ENCODE measurements around the gene LAMTOR3.

The LAMTOR3 gene, protein sequence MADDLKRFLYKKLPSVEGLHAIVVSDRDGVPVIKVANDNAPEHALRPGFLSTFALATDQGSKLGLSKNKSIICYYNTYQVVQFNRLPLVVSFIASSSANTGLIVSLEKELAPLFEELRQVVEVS

DNA sequence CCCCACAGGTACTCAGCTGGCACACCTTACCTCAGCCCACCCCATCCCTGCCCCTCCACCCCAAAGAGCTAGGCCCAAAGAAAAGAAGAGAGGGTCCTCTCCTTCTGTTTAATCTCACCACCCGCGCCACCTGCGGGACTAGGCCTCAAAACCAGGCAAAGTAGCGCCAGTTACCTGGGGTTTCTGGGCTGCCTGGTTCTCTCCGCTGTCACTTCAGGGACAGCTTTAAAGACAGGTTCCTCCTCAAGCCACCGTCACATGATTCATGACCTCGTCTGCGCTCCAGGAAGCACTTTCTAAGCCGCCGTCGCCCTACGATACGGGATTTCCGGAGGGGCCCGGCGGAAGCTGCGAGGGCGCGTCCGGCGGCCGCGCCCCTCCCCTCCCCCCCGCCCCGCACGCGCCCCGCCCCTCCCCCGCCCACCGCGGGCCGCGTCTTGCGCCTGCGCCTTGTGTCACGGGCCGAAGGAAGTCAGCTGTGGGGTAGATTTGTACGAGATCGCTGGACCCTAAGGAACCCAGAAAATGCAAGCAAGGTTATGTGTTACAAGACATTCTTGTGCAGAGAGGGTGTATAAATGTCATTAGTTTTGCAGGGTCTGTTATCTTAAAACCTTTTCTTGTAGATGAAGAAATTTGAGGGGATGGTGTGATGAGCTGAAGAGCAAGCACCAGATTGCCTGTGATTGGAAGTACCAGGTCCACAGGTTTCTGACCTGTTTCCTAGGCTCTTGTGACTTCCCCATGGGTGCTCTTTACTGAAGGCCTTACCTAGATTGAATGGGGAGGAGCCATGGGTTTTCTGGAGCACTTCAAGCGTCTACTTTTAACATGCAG, at the start of gene LAMTOR3:
LAMTOR3 (minus strand) TSS at position 267 of the 837 bp plus-strand sequence. CDS start 464 bp downstream, outside the sequence.
- no peak for DNase-seq

DNA sequence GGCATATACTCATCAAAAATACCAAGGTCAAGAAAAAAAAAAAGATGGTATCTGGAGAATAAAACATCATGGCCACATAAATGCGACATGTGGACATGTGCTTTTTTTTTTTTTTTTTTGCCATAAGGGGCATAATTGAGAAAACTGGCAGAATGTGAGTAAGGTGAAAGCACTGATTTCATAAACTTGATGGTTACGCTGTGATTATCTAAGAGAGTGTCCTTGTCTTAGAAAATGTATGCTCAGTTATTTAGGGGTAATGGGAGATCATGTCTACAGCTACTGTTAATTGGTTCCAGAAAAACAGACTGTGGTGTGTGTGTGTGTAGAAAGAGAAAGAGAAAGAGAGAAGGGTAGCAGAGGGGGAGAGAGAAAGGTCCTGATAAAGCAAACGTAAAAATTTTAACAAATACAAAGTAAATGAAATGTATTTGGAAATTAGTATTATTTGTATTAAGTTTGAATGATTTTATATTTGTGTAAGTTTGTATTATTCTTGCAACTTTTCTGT, 44.1 kb upstream of the LAMTOR3 start:
- no peak for DNase-seq

GRCh38 chr4:99934891-99935290, 40.7 kb upstream of the LAMTOR3 start:
- DNase-seq, result no peak

- no peak for DNase-seq
These were observed 33.3 kb upstream of the LAMTOR3 start for GRCh38 chr4:99927566-99927965.

- DNase-seq, result no peak
These were observed 26.9 kb upstream of the LAMTOR3 start for GRCh38 chr4:99921174-99921573.

- DNase-seq, result no peak
These were observed 24.4 kb upstream of the LAMTOR3 start for GRCh38 chr4:99918656-99919055.

DNA sequence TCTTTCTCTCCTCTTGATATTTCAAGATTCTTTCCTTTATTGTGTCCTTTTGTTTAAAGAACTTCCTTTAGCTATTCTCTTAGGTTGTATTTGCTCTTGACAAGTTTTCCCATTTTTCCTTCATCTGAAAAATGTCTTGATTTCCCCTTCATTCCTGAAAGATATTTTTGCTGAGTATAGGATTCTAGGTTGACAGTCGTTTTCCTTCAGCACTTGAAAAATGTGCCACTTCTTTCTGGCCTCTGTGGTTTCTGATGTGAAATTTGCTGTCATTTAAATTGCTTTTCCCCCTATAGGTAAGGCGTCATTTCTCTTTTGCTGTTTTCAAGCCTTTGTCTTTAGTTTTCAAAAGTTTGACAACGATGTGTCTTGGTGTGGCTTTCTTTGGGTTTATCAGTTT, 23.3 kb upstream of the LAMTOR3 start:
- no peak for DNase-seq

GRCh38 chr4:99915449-99915848, 21.2 kb upstream of the LAMTOR3 start:
- DNase-seq, result no peak

- DNase-seq, result no peak
These were observed 771 bp upstream of the LAMTOR3 start for GRCh38 chr4:99894998-99895397.

DNA sequence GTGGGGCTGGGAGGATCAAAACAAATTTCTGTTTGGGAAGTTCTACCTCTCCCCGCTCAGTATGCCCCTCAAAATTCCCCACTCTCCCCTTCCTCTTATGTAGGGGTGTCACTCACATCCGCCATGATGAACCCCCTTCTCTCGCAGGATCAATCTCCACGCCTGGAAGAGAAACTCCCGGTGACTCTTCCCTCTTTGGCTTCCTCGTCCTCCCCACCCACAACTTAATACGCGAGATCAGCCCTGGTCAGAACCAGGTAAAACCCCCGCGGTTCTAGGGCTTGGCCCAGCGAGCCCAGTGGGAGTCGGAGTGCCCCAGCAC, 427 bp downstream of the LAMTOR3 start:
- no peak for DNase-seq

DNA sequence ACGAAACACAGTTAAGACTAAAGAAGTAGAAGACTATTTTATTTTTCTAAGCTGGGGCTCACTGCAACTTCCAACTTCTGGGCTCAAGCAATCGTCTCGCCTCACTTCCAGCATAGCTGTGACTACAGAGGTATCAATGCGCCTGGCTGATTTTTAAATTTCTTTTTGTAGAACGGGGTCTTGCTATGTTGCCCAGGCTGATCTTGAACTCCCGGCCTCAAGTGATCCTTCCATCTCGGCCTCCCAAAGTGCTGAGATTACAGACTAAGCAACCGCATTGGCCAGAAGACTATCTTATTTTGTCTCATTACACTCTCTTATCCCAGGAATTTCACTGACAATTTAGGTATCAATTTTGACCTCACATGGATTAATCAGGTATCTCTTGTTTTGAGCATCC, 1.2 kb downstream of the LAMTOR3 start:
- no peak for DNase-seq

DNA sequence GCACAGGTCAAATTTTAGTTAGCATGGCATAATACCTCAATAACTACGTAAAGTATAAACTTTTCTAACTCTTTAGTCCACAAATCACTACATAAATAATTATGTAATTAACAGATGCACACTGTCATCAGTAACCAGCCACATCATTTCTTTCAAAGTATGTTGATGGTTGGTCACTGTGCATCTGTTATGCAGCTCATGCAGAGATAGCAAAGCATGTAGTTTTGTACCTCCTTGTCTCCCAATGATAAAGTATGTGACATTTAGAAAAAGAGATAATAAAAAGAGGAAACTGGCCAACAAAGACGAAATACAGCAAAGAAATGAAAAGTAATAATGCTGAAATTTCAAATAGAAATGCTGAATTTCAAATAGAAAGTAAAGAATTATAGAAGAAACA, 2.9 kb downstream of the LAMTOR3 start:
- DNase-seq, result no peak

DNA sequence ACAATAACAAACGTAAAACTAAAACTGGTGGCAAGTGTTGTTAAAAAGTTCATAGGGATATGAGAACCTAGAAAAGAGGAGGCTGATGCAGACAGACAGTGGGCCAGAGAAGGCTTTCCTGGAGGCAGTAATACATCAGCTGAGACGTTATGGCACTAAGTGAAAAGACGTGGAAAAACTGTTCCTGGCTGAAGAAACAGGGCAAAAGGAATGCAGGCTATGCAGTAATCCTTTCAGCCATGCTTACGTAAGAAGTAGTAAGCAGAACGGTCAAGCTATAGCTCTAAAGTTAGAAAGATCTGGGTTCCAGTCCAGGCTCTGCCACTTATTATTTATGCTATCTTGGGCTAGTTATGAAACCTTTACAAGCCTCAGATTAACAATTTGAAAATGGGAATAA, 6.4 kb downstream of the LAMTOR3 start:
- DNase-seq, result no peak

DNA sequence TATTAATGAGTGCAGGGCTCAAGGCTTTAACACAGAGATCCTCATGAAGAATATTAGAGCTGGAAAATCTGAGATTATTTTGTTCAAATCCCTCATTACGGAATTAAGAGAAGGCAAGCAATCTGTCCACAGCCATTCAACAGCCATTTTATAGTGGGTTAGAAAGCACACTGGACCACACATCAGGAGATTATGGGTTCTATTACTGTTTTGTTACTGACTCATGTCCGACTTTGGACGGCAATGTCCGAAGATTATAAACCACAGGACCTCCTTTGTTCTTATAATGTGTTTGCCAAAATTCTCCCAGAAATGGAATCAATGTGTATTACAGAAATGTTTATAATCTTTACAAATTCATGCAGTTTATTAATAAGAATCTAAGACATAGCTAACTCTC, 8.1 kb downstream of the LAMTOR3 start:
- no peak for DNase-seq

DNA sequence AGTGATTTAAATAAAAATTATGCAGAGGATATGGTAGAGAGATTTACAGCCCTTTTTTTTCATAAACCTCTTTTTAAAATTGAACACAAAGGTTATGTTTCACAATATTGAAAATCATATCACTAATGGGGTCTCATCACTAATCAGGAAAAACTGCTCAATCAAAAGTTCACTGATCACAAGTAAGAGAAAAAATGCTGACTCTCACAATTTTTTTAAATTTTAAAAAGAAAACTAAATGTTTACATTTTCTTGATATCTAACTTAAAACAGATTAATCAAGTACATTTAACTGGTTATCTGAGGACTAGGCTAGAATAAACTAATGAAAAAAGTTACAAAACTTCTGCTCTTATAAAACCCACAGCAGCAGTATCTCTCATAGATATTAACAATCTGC, 8.5 kb downstream of the LAMTOR3 start:
- DNase-seq, result no peak

GRCh38 chr4:99885063-99885664, 9.1 kb downstream of the LAMTOR3 start:
- no peak for DNase-seq

GRCh38 chr4:99879458-99879857, 14.8 kb downstream of the LAMTOR3 start:
- no peak for DNase-seq

DNA sequence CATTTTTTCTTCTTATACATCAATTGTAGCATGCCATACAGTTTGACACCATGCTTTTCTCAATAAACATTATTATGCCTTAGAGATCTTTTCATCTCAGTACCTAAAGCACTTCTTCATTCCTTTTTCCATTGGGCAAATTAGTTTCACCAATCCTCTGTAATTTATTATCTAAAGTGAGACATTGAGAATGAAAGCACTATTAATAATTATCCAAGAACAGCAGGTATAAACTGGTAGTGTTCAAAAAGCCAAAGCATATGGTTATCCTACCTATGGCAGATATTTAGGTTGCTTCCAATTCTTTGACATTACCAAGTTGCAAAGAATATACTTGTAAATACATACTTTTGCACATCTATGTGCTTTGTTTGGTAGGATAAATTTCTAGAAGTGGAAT, 15.6 kb downstream of the LAMTOR3 start:
- no peak for DNase-seq

DNA sequence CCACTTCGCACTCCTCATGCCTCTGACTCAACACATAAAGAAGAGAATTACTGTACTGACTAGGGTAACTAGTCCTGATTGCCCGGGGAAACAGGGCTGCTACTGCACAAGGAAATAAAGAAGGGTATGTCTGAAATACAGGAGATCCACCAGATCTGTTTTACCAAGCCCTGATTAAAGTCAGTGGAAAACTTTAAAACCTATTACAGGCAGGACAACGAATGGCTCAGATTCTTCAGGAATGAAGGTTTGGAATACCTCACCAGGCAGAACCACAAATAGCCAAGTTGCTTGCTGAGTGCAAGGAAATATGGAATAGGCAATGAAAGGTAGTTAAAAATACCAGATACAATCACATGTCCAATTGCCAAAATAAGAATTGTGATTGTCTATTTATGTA, 17.3 kb downstream of the LAMTOR3 start:
- DNase-seq, result no peak

GRCh38 chr4:99875071-99875470, 19.2 kb downstream of the LAMTOR3 start:
- DNase-seq, result no peak

- DNase-seq, result no peak
These were observed 21.7 kb downstream of the LAMTOR3 start for GRCh38 chr4:99872570-99872969.

DNA sequence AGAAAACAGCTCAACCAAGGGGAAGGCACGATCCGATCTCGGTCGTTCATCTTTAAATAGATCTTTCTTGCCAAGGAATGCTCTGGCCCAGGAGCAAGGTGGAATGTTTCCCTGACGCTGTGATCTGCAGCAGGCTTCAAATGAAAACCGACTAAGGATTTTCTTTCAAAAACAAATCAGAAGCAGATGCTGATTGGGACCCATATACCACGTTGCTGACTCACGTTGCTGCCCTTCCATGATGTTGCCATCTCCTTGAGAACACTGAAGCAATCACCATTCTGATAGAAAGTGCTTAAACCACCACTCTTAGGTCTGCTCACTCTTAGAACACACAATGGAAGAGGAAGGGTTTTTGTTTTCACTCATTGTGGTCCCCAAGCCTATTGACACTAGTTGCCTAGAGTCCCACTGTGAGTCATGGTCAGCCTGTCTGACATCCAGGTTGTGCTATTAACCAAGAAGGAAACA, 26.1 kb downstream of the LAMTOR3 start:
- no peak for DNase-seq

- DNase-seq, result no peak
These were observed 30.4 kb downstream of the LAMTOR3 start for GRCh38 chr4:99863804-99864203.

Measured in cortex of kidney (tissue), 1 donor.